ENCODE measurements around the gene STX18. TPM values are rescaled to one million over a fixed set of nuclear protein-coding genes. Genes with fewer than 3 reads are reported as not detected.

The STX18 gene
- total and polyA plus RNA-seq, 10 of the 15 experiments (the other 5 are each of a cell fraction or from before 2014, with no cell fraction given), result 8.2 to 46.6 (median 31.1) TPM

GRCh38 chr4:4578981-4579380, 37.1 kb upstream of the STX18 start (continued):
- no peak for TF ChIP-seq ZNF592 (IDR thresholded peaks at IDR 0.05)
- TF ChIP-seq EZH2 (IDR thresholded peaks at IDR 0.05; ENCODE audit: borderline replicate concordance, control insufficient read depth, low read depth, low read length), result no peak
- TF ChIP-seq ZNF24 (IDR thresholded peaks at IDR 0.05), result no peak
- TF ChIP-seq NFYB (IDR thresholded peaks at IDR 0.05; ENCODE audit: insufficient read depth, low read depth, low read length), result no peak

- in situ Hi-C loops (cut with MboI) (no loop called here), intact Hi-C loops (cut with micrococcal nuclease; ENCODE audit: unreplicated experiment) (no loop called here)
- Histone ChIP-seq H3K79me2 (ENCODE audit: control insufficient read depth, insufficient read depth, low read length) (no peaks in the 10 kb centered on the region), H3K9me3 (replicated peaks; ENCODE audit: control insufficient read depth, insufficient read depth, low read length) (no peaks in the 10 kb centered on the region), H3K36me3 (ENCODE audit: control insufficient read depth in 2 of 2, insufficient read depth in 2 of 2, low read length in 1 of 2) (no peaks in the 10 kb centered on the region), H3K27me3 (replicated peaks in 1 of 2; ENCODE audit: control insufficient read depth in 2 of 2, insufficient read depth in 2 of 2, low read length in 1 of 2) (no peaks in the 10 kb centered on the region), H3K27ac (ENCODE audit: control insufficient read depth, insufficient read depth) (no peak overlapping the region), H4K20me1 (ENCODE audit: control insufficient read depth, insufficient read depth) (no peaks in the 10 kb centered on the region), H3K9ac (ENCODE audit: control insufficient read depth, insufficient read depth, low read length) (no peak overlapping the region), H3K4me2 (ENCODE audit: control insufficient read depth, insufficient read depth) (no peak overlapping the region), H3K4me3 (no peak overlapping the region), H2AFZ (ENCODE audit: control insufficient read depth, low read depth, low read length) (no peak overlapping the region), H3K4me1 (ENCODE audit: control insufficient read depth, insufficient read depth, low read length) (peaks cover 5% of the 10 kb centered on the region)
- ChIA-PET CTCF (no interaction called here), POLR2A (no interaction called here), SMC1A (ENCODE audit: uncharacterized antibody, unreplicated experiment) (interaction anchor here (3.5 kb wide), 1 partner anchor 52 kb away, joined by 10 read pairs; no protein-coding TSS in a partner anchor), RAD21 (ENCODE audit: unreplicated experiment) (no interaction called here)
- FAIRE-seq, result no peak
- no TSS peak for BruUV-seq (replicated peaks)
- no peak for ATAC-seq
- no peak for DNase-seq (ENCODE audit: low read depth, low spot score)
- 50% methylated on average over 1 of the region's 1 CpG for WGBS (ENCODE audit: insufficient coverage, insufficient replicate concordance, low lambda C conversion rate, missing lambda C conversion rate)
- TF ChIP-seq SMC3 (IDR thresholded peaks at IDR 0.05; ENCODE audit: borderline replicate concordance, low read length), result no peak
- TF ChIP-seq RB1 (IDR thresholded peaks at IDR 0.05; ENCODE audit: borderline replicate concordance), result no peak
- TF ChIP-seq NR2C1 (IDR thresholded peaks at IDR 0.05), result no peak
- no peak for TF ChIP-seq ETV6 (conservative IDR thresholded peaks at IDR 0.05 in 1 of 2, IDR thresholded peaks at IDR 0.05 in 1 of 2; ENCODE audit: borderline replicate concordance in 1 of 2, low read depth in 1 of 2)
- TF ChIP-seq NFYA (IDR thresholded peaks at IDR 0.05; ENCODE audit: borderline replicate concordance, low read depth, low read length), result no peak
- TF ChIP-seq ZNF384 (IDR thresholded peaks at IDR 0.05; ENCODE audit: borderline replicate concordance, low read depth, low read length), result no peak
- no peak for TF ChIP-seq IKZF2 (IDR thresholded peaks at IDR 0.05)
- TF ChIP-seq USF1 (IDR thresholded peaks at IDR 0.05; ENCODE audit: borderline replicate concordance, extremely low read length, insufficient read depth, low read depth, low read length), result no peak
- no peak for TF ChIP-seq SREBF1 (IDR thresholded peaks at IDR 0.05; ENCODE audit: low read length)
- no peak for TF ChIP-seq CEBPZ (IDR thresholded peaks at IDR 0.05; ENCODE audit: low read depth, low read length)
Measured at GRCh38 chr4:4577359-4577875, 35.6 kb upstream of the STX18 start.
